Ishikawa (cell line): ENCODE data around the gene TYRO3.

Experiments
- CEBPB ChIP-seq: IDR thresholded peaks from 2 replicates; pipeline ENCODE4 v1.6.1; 2012
- CREB1 ChIP-seq: IDR thresholded peaks from 2 replicates; pipeline ENCODE4 v1.6.1; 2012; ENCODE audit warnings: low read depth
- EGR1 ChIP-seq: IDR thresholded peaks from 2 replicates; pipeline ENCODE4 v1.6.1; 2012
- EP300 ChIP-seq: IDR thresholded peaks from 2 replicates; pipeline ENCODE4 v1.6.1; 2012; ENCODE audit warnings: borderline replicate concordance
- FOXM1 ChIP-seq: IDR thresholded peaks from 2 replicates; pipeline ENCODE4 v1.6.1; 2012; ENCODE audit warnings: low read depth, borderline replicate concordance
- NFIC ChIP-seq: IDR thresholded peaks from 2 replicates; pipeline ENCODE4 v1.6.1; 2012
- RAD21 ChIP-seq: IDR thresholded peaks from 2 replicates; pipeline ENCODE4 v1.6.1; 2012; ENCODE audit warnings: low read depth
- TAF1 ChIP-seq: IDR thresholded peaks from 2 replicates; pipeline ENCODE4 v1.6.1; 2012; ENCODE audit warnings: low read depth, mild to moderate bottlenecking
- TCF12 ChIP-seq: IDR thresholded peaks from 2 replicates; pipeline ENCODE4 v1.6.1; 2012; ENCODE audit warnings: low read depth
- TEAD4 ChIP-seq: IDR thresholded peaks from 2 replicates; pipeline ENCODE4 v1.6.1; 2012
- YY1 ChIP-seq: IDR thresholded peaks from 2 replicates; pipeline ENCODE4 v1.6.1; 2012; ENCODE audit warnings: low read depth
- ZBTB7A ChIP-seq: IDR thresholded peaks from 2 replicates; pipeline ENCODE4 v1.6.1; 2012; ENCODE audit warnings: low read depth
- TF ChIP-seq, protein P1 (sequence below): IDR thresholded peaks from 2 replicates; pipeline ENCODE4 v1.6.1; 2012; ENCODE audit warnings: low read depth, mild to moderate bottlenecking
- TF ChIP-seq, protein P2 (sequence below): IDR thresholded peaks from 2 replicates; pipeline ENCODE4 v1.6.1; 2012
- TF ChIP-seq, protein P3 (sequence below): IDR thresholded peaks from 2 replicates; pipeline ENCODE4 v1.6.1; 2012

TYRO3 gene

DNA sequence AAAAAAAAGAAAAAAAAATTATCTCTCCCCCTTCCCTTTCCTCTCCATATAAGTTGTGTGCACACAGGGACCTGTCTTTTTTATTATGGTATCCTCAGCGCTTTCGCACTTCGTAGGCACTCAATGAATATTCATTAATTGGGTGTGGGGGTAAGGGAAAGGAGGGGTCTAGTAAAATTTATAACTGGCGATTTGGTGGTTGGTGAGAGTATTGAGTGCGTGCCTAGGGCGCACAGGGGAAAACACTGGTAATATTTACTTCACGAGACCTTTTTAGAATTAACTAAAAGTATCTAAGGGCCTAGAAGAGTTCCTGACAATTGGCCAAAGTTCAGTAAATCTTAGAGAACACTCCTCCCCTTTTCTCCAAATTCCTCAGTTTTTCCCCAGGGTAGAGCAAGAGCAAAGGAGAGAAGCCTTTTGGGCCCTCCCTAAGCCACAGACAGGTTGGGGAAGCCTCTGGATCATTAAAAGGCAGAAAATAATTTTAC is 25.7 kb downstream of the TYRO3 start:
- TF ChIP-seq TCF12: no peak

DNA sequence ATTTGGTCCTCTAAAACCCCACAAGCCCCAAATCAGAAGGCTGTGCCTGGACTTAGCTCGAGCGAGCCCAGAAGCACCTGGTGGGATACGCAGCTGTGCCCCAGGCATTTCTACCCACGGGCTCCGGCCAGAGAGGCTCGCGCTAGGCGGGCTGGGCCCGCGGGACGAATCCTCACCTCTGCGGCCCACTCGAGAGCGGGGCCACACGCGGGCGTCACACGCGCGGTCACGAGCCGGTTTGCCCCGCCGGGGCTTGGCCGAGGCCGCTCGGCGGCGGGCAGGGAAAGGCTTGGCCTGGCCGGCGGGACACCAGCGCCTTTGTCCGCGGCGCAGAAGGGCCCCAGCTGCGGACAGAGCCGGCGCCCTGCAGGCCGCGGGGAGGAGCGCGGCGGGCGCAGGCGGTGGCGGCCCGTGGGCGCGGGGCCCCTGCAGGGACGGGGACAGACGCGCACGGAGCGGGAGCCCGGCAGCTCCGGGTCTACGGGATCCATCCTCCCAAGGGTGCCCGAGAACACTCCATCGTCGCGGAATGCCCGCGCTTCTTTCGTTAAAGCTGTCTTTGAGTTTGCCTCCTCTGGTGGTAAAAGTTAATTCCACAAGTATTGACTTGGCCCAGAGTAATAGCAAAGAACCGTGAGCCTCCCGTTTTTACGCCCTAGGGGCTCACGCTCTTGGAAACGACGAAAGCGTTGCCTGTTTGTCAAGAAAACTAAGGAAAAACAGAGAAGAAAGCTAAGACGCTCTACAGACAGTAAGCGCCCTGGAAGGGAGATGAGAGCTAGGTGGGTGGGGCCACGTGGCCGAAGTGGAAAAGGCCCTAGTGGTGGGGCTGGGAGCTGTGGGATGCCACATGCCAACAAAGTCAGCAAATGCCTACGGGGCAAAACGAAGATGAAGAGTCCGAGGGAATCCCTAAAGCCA is 26.4 kb downstream of the TYRO3 start:
- TF ChIP-seq CEBPB (no peak), RAD21 (no peak), YY1 (no peak), FOXM1 (no peak), EGR1 (no peak), TAF1 (no peak), CREB1 (no peak)
- TF ChIP-seq, protein P1, sequence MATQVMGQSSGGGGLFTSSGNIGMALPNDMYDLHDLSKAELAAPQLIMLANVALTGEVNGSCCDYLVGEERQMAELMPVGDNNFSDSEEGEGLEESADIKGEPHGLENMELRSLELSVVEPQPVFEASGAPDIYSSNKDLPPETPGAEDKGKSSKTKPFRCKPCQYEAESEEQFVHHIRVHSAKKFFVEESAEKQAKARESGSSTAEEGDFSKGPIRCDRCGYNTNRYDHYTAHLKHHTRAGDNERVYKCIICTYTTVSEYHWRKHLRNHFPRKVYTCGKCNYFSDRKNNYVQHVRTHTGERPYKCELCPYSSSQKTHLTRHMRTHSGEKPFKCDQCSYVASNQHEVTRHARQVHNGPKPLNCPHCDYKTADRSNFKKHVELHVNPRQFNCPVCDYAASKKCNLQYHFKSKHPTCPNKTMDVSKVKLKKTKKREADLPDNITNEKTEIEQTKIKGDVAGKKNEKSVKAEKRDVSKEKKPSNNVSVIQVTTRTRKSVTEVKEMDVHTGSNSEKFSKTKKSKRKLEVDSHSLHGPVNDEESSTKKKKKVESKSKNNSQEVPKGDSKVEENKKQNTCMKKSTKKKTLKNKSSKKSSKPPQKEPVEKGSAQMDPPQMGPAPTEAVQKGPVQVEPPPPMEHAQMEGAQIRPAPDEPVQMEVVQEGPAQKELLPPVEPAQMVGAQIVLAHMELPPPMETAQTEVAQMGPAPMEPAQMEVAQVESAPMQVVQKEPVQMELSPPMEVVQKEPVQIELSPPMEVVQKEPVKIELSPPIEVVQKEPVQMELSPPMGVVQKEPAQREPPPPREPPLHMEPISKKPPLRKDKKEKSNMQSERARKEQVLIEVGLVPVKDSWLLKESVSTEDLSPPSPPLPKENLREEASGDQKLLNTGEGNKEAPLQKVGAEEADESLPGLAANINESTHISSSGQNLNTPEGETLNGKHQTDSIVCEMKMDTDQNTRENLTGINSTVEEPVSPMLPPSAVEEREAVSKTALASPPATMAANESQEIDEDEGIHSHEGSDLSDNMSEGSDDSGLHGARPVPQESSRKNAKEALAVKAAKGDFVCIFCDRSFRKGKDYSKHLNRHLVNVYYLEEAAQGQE: no peak
- TF ChIP-seq, protein P2, sequence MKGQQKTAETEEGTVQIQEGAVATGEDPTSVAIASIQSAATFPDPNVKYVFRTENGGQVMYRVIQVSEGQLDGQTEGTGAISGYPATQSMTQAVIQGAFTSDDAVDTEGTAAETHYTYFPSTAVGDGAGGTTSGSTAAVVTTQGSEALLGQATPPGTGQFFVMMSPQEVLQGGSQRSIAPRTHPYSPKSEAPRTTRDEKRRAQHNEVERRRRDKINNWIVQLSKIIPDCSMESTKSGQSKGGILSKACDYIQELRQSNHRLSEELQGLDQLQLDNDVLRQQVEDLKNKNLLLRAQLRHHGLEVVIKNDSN: no peak

DNA sequence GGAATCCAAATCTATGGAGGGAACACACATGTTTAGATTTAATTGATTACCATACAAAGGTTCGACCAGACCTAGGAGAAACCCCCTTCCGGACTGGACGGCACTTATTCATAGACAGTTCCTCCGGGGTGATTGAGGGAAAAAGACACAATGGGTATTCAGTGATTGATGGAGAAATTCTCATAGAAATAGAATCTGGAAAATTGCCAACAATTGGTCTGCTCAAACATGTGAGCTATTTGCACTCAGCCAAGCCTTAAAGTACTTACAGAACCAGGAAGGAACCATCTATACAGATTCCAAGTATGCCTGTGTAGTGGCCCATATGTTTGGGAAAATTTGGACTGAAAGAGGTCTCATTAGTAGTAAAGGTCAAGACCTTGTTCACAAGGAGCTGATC is 30.0 kb downstream of the TYRO3 start:
- TF ChIP-seq NFIC: 0 out of 2 replicates have a peak, but pooled peaks have one; percentile 20

DNA sequence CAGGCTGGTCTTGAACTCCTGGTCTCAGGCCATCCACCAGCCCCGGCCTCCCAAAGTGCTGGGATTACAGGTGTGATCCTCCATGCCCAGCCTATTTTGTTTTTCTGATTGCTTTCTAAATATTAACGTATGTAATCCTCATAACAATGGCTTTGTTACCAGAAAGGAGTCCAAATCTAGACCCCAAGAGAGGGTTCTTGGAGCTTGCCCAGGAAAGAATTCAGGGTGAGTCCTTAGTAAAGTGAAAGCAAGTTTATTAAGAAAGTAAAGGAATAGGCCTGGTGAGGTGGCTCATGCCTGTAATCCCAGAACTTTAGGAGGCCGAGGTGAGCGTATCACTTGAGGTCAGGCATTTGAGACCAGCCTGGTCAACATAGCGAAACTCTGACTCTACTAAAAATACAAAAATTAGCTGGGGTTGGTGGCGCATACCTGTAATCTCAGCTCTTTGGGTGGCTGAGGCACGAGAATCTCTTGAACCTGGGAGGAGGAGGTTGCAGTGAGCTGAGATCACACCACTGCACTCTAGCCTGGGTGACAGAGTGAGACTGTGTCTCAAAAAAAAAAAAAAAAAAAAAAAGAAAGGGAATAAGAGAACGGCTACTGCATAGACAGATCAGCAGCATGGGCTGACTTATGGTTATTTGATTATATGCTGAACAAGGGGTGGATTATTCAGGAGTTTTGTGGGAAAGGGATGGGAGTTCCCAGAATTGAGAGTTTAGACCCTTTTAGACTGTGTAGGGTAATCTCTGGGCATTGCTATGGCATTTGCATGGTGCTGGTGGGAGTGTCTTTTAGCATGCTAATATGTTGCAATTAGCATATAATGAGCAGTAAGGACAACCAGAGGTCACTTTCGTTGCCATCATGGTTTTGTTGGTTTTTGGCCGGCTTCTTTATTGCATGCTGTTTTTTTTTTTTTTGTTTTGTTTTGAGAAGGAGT is 36.1 kb downstream of the TYRO3 start:
- TF ChIP-seq TEAD4 (no peak), YY1 (no peak), CEBPB (no peak), RAD21 (no peak), FOXM1 (no peak), ZBTB7A (no peak), CREB1 (no peak), EGR1 (no peak), NFIC (no peak), TCF12 (no peak), TAF1 (no peak)
- TF ChIP-seq, protein P3, sequence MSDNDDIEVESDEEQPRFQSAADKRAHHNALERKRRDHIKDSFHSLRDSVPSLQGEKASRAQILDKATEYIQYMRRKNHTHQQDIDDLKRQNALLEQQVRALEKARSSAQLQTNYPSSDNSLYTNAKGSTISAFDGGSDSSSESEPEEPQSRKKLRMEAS: no peak
- TF ChIP-seq, protein P2: no peak
- TF ChIP-seq, protein P1: no peak

DNA sequence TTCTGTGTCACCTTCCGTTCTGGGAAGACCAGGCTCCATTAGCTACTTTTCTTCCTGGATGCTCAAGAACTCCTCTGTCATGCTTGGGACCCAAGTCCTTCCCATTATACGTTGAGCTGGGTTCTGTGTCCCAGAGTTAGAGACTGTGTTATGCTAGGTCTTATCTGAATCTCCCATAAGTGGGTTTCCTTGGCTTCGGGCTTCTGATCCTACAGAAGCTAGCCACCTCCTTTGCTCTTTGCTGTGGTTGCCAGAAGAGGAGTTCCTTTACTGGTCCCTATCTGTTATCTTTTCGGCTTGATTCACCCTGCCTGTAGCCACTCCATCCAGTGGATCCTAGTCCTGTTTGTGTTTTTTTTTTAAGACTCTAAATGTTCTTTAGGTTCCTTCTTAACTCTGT is 38.0 kb downstream of the TYRO3 start:
- no peak for TF ChIP-seq ZBTB7A
- TF ChIP-seq, protein P1: no peak
- no peak for TF ChIP-seq EP300
- TF ChIP-seq, protein P2: no peak
- no peak for TF ChIP-seq TCF12
- no peak for TF ChIP-seq YY1
- no peak for TF ChIP-seq FOXM1
- TF ChIP-seq EGR1: no peak
- TF ChIP-seq TEAD4: no peak
- TF ChIP-seq CREB1: no peak
- no peak for TF ChIP-seq NFIC
- no peak for TF ChIP-seq TAF1
- TF ChIP-seq, protein P3: no peak
- TF ChIP-seq RAD21: no peak
- no peak for TF ChIP-seq CEBPB
